Kidney (tissue), 14 donors: ENCODE data around the gene PTGFRN. TPM values are rescaled to one million over a fixed set of nuclear protein-coding genes. Genes with fewer than 3 reads are reported as not detected.

Experiments used
- DNase-seq, 5 donors: peaks; one replicate each; pipeline ENCODE4 v3.0.0-alpha.2; 2013 to 2020
- FAIRE-seq: peaks from 2 replicates; lab custom pipeline; 2012; peaks lifted over from hg19 to GRCh38; lab: Jason Lieb, UNC
- H3K27ac ChIP-seq, 2 donors: one replicate each; pipeline ENCODE4 v1.7.0; 2013; ENCODE audit warnings: low read depth in 2 of 2, low read length in 2 of 2, inconsistent platforms in 1 of 2
- H3K27me3 ChIP-seq: one replicate; pipeline ENCODE4 v1.7.1; 2013; ENCODE audit warnings: low read length, inconsistent platforms; ENCODE audit not compliant: control insufficient read depth, insufficient read depth
- H3K36me3 ChIP-seq, 3 donors: one replicate each; pipeline versions ENCODE4 v1.7.0 to v1.7.1; 2013; ENCODE audit warnings: low read length in 3 of 3, control low read depth in 1 of 3, inconsistent platforms in 1 of 3; ENCODE audit not compliant: insufficient read depth in 3 of 3, control insufficient read depth in 2 of 3
- H3K4me1 ChIP-seq, 3 donors: one replicate each; pipeline versions ENCODE4 v1.7.0 to v1.7.1; 2013; ENCODE audit warnings: low read length in 3 of 3, inconsistent platforms in 1 of 3, low read depth in 1 of 3; ENCODE audit not compliant: control insufficient read depth in 2 of 3, insufficient read depth in 2 of 3
- H3K4me3 ChIP-seq, 3 donors: one replicate each; pipeline versions ENCODE4 v1.7.0 to v1.8.1; 2013; ENCODE audit warnings: low read length in 3 of 3, control low read depth in 1 of 3, inconsistent platforms in 1 of 3
- H3K9ac ChIP-seq, 3 donors: one replicate each; pipeline versions ENCODE4 v1.7.0 to v1.7.1; 2013; ENCODE audit warnings: low read length in 3 of 3, control low read depth in 1 of 3, inconsistent platforms in 1 of 3
- H3K9me3 ChIP-seq, 3 donors: one replicate each; pipeline versions ENCODE4 v1.7.0 to v1.7.1; 2013; ENCODE audit warnings: low read length in 3 of 3, control low read depth in 1 of 3, inconsistent platforms in 1 of 3; ENCODE audit not compliant: control insufficient read depth in 2 of 3, insufficient read depth in 1 of 3
- intact Hi-C: fragments of 100-400 bp; cut with DNase I; formaldehyde crosslinking; loops from one replicate; pipeline ENCODE4 v1.11.1; 2022
- polyA plus RNA-seq: library from polyadenylated mRNA; stranded (reverse); fragments of 350-450 nt; fragmentation: Illumina TruSeq; extraction: RNeasy Lipid Tissue Mini Kit (QIAGEN cat#74804); gene quantifications from one replicate; pipeline ENCODE4 v1.2.3, GENCODE V29; 2014; ENCODE audit warnings: low read depth, low replicate concordance; ENCODE audit not compliant: insufficient read depth
- total RNA-seq: library from RNA; stranded (reverse); fragmentation: NEBNext Ultra II Directional; extraction: Animal tissue kit (Norgen Biotek cat#: 25700); gene quantifications from one replicate; pipeline ENCODE4 v1.2.1, GENCODE V29; 2021
- TF ChIP-seq, protein P1 (sequence below): IDR thresholded peaks from 3 replicates; pipeline ENCODE4 v1.5.1; 2012; ENCODE audit warnings: mild to moderate bottlenecking, moderate library complexity, borderline replicate concordance; ENCODE audit not compliant: insufficient read depth; ENCODE audit errors: extremely low read depth
- donor health status: control.
- donor health status: control.
- donor health status: control.
- donor health status: control.
- donor health status: control.
- donor health status: DM: yes; HTN: yes; CAD: no.
- donor health status: Normal renal cell carcinoma (clear cell type).

Gene PTGFRN
- total and polyA plus RNA-seq, 2 donors from 2014 or later: 16.4 to 44.8 TPM

DNA sequence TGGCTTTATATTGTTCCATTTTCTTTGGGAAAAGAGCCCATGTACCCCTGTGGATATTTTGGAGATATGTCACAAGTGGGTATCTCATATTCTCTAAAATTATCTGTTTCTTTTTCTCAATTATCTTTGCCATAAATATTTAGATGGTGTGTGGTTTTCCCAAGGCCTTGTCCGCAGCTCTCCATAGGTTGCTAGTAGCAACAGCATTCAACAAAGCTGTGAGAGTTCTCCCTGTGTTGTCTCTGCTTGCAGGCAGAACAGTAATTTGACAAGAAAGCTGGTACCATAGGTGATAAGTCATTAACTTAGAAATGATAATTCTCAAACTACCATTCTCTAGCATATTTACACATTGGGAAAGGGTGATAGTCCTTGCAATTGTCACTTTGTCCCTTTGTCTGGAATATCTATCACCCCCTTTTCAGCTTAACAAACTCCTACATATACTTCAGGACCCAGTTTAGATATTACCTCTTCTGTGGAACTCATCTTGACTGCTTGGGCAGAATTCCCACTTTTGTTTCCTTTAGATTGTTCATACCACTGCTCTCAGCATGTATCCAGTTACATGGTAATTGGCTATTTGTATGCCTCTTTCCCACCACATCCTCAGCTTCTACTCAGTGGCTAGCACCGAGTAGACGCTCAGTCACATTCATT lies 100.7 kb downstream of the PTGFRN start:
- intact Hi-C loops: no loop called here
- DNase-seq: no peak
- H3K36me3 ChIP-seq: no peaks in the 10 kb centered on the region
- H3K4me3 ChIP-seq: no peak overlapping the region
- no peaks in the 10 kb centered on the region for H3K27me3 ChIP-seq
- no peak overlapping the region for H3K9ac ChIP-seq
- H3K4me1 ChIP-seq: no peaks in the 10 kb centered on the region
- H3K9me3 ChIP-seq: no peaks in the 10 kb centered on the region
- no peak overlapping the region for H3K27ac ChIP-seq
- no peak for FAIRE-seq
- TF ChIP-seq, protein P1, sequence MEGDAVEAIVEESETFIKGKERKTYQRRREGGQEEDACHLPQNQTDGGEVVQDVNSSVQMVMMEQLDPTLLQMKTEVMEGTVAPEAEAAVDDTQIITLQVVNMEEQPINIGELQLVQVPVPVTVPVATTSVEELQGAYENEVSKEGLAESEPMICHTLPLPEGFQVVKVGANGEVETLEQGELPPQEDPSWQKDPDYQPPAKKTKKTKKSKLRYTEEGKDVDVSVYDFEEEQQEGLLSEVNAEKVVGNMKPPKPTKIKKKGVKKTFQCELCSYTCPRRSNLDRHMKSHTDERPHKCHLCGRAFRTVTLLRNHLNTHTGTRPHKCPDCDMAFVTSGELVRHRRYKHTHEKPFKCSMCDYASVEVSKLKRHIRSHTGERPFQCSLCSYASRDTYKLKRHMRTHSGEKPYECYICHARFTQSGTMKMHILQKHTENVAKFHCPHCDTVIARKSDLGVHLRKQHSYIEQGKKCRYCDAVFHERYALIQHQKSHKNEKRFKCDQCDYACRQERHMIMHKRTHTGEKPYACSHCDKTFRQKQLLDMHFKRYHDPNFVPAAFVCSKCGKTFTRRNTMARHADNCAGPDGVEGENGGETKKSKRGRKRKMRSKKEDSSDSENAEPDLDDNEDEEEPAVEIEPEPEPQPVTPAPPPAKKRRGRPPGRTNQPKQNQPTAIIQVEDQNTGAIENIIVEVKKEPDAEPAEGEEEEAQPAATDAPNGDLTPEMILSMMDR: no peak

- FAIRE-seq: no peak
- Histone ChIP-seq H3K27me3 (no peaks in the 10 kb centered on the region), H3K36me3 (no peaks in the 10 kb centered on the region), H3K4me3 (no peak overlapping the region), H3K4me1 (no peaks in the 10 kb centered on the region), H3K9ac (no peak overlapping the region), H3K27ac (no peak overlapping the region), H3K9me3 (no peaks in the 10 kb centered on the region)
- intact Hi-C loops: no loop called here
- TF ChIP-seq, protein P1: no peak
- DNase-seq: no peak
These were observed 101.6 kb downstream of the PTGFRN start for GRCh38 chr1:117011334-117011733.

DNA sequence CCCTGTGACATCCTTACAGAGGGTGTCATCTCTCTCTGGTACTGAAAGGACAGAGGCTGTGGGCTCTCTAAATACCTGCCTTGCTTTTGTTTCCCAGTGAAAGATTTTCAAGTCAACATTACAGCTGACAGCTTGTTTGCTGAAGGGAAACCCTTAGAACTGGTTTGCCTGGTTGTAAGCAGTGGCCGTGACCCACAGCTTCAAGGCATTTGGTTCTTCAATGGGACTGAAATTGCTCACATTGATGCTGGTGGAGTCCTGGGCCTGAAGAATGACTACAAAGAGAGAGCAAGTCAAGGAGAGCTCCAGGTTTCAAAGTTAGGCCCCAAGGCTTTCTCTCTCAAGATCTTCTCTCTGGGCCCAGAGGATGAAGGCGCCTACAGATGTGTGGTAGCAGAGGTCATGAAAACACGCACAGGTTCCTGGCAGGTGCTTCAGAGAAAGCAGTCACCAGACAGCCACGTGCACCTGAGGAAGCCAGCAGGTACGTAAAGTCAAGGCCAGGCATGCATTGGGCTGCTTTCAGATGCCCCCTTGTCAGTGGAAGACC lies 103.7 kb downstream of the PTGFRN start:
- intact Hi-C loops: no loop called here

More for the DNA sequence above, 103.7 kb downstream of the PTGFRN start:
- no peaks in the 10 kb centered on the region for H3K27me3 ChIP-seq
- no peak overlapping the region for H3K27ac ChIP-seq
- H3K4me1 ChIP-seq: no peaks in the 10 kb centered on the region
- no peaks in the 10 kb centered on the region for H3K9me3 ChIP-seq
- no peak overlapping the region for H3K9ac ChIP-seq
- DNase-seq (peak in 3 of 5 donors; percentile 62 to 78 (median 77)), FAIRE-seq (no peak)
- no peaks in the 10 kb centered on the region for H3K36me3 ChIP-seq
- H3K4me3 ChIP-seq: no peak overlapping the region
- TF ChIP-seq, protein P1: no peak
